ENCODE measurements around the gene FEM1A. TPM values are rescaled to one million over a fixed set of nuclear protein-coding genes. Genes with fewer than 3 reads are reported as not detected.
"Not testable (repeated sequence)": the region's sequence is repeated elsewhere in the genome, so short reads cannot be mapped to it uniquely, and the experiment has no call there.

FEM1A gene
- total and polyA plus RNA-seq, 4 donors = 0.25 to 15.1 (median 7.4) TPM

DNA sequence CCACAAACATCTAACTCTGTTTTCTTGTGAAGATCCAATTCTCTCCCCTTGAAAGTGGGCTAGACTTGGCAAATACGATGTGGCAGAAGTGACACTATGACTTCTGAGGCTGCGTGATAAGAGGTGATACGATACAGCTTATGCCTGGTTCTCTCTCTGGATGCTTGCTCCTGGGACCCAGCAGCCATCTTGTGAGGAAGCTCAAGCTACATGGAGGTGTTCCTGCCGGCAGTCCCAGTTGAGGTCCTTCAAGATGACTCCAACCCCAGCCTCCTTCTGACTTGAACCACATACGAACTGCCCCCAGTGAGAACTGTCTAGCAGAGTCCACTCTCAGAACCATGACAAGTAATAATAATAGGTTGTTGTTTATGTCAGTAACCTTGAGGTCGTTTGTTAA is 10.7 kb upstream of the FEM1A start:
- H3K4me1 ChIP-seq (ENCODE audit: control insufficient read depth in 4 of 4, insufficient read depth in 4 of 4, low read length in 3 of 4) = no peaks in the 10 kb centered on the region
- H3K4me3 ChIP-seq (ENCODE audit: low read depth in 1 of 3, low read length in 3 of 3) = no peak overlapping the region
- DNase-seq (ENCODE audit: low spot score) = no peak
- no peak overlapping the region for H3K27ac ChIP-seq (ENCODE audit: low read depth in 1 of 2, low read length in 2 of 2)
- WGBS = 72% methylated on average over 6 of the region's 6 CpGs
- TF ChIP-seq, protein P1, sequence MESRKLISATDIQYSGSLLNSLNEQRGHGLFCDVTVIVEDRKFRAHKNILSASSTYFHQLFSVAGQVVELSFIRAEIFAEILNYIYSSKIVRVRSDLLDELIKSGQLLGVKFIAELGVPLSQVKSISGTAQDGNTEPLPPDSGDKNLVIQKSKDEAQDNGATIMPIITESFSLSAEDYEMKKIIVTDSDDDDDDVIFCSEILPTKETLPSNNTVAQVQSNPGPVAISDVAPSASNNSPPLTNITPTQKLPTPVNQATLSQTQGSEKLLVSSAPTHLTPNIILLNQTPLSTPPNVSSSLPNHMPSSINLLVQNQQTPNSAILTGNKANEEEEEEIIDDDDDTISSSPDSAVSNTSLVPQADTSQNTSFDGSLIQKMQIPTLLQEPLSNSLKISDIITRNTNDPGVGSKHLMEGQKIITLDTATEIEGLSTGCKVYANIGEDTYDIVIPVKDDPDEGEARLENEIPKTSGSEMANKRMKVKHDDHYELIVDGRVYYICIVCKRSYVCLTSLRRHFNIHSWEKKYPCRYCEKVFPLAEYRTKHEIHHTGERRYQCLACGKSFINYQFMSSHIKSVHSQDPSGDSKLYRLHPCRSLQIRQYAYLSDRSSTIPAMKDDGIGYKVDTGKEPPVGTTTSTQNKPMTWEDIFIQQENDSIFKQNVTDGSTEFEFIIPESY (IDR thresholded peaks at IDR 0.05) = no peak
- TF ChIP-seq JUND (IDR thresholded peaks at IDR 0.05) = no peak
- TF ChIP-seq HNF4A (conservative IDR thresholded peaks at IDR 0.05) = no peak
- no peak for TF ChIP-seq GABPA (IDR thresholded peaks at IDR 0.05 in 1 of 2, conservative IDR thresholded peaks at IDR 0.05 in 1 of 2)
- TF ChIP-seq HNF4G (IDR thresholded peaks at IDR 0.05) = no peak
- TF ChIP-seq EGR1 (IDR thresholded peaks at IDR 0.05; ENCODE audit: low read depth in 2 of 2) = no peak
- H3K9ac ChIP-seq (ENCODE audit: low read depth in 1 of 2, low read length in 2 of 2) = no peak overlapping the region
- H3K27me3 ChIP-seq (ENCODE audit: control insufficient read depth in 4 of 4, insufficient read depth in 4 of 4, low read length in 3 of 4) = no peaks in the 10 kb centered on the region
- H3K36me3 ChIP-seq (ENCODE audit: control insufficient read depth in 4 of 4, insufficient read depth in 3 of 4, low read depth in 1 of 4, low read length in 3 of 4) = no peaks in the 10 kb centered on the region
- peaks cover 0 to 2% (median 0%) of the 10 kb centered on the region in 4 donors for H3K9me3 ChIP-seq (ENCODE audit: control insufficient read depth in 4 of 4, low read length in 3 of 4)

DNA sequence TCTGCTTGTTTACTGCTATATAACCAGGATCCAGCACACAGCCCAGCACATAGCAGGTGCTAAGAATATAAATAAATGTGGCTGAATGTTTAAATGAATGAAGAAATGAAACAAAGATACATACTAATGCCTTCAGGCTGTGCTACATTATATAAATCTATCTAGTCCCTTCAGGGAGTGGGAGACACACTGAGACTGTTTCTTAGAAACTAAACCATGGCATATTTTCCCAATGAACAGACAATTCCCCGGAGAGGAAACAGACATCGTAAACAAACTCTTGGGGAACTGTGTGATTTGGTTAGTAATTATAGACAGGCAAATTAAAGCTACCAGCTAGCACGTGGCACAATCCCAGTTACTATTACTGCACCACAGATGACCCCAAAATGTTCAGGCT is 9.7 kb upstream of the FEM1A start:
- TF ChIP-seq, protein P2, sequence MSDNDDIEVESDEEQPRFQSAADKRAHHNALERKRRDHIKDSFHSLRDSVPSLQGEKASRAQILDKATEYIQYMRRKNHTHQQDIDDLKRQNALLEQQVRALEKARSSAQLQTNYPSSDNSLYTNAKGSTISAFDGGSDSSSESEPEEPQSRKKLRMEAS (IDR thresholded peaks at IDR 0.05) = no peak
- TF ChIP-seq FOXA2 (IDR thresholded peaks at IDR 0.05) = no peak
- no peak for TF ChIP-seq HNF4G (IDR thresholded peaks at IDR 0.05)
- TF ChIP-seq, protein P3, sequence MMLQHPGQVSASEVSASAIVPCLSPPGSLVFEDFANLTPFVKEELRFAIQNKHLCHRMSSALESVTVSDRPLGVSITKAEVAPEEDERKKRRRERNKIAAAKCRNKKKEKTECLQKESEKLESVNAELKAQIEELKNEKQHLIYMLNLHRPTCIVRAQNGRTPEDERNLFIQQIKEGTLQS (IDR thresholded peaks at IDR 0.05) = no peak
- TF ChIP-seq, protein P1 (IDR thresholded peaks at IDR 0.05) = no peak
- no peak for TF ChIP-seq YY1 (IDR thresholded peaks at IDR 0.05)
- no peak for TF ChIP-seq TAF1 (conservative IDR thresholded peaks at IDR 0.05)
- no peak for TF ChIP-seq EGR1 (IDR thresholded peaks at IDR 0.05; ENCODE audit: low read depth in 2 of 2)
- no peak for TF ChIP-seq NR2F2 (IDR thresholded peaks at IDR 0.05)
- no peak for TF ChIP-seq RXRA (IDR thresholded peaks at IDR 0.05)
- H3K4me3 ChIP-seq (ENCODE audit: low read depth in 1 of 3, low read length in 3 of 3) = no peak overlapping the region
- H3K4me1 ChIP-seq (ENCODE audit: control insufficient read depth in 4 of 4, insufficient read depth in 4 of 4, low read length in 3 of 4) = no peaks in the 10 kb centered on the region
- no peak overlapping the region for H3K27ac ChIP-seq (ENCODE audit: low read depth in 1 of 2, low read length in 2 of 2)
- no peak overlapping the region for H3K9ac ChIP-seq (ENCODE audit: low read depth in 1 of 2, low read length in 2 of 2)
- DNase-seq (ENCODE audit: low spot score) = no peak
- H3K27me3 ChIP-seq (ENCODE audit: control insufficient read depth in 4 of 4, insufficient read depth in 4 of 4, low read length in 3 of 4) = no peaks in the 10 kb centered on the region
- H3K36me3 ChIP-seq (ENCODE audit: control insufficient read depth in 4 of 4, insufficient read depth in 3 of 4, low read depth in 1 of 4, low read length in 3 of 4) = no peaks in the 10 kb centered on the region
- 65% methylated on average over 3 of the region's 3 CpGs for WGBS
- H3K9me3 ChIP-seq (ENCODE audit: control insufficient read depth in 4 of 4, low read length in 3 of 4) = peaks cover 0 to 2% (median 0%) of the 10 kb centered on the region in 4 donors

DNA sequence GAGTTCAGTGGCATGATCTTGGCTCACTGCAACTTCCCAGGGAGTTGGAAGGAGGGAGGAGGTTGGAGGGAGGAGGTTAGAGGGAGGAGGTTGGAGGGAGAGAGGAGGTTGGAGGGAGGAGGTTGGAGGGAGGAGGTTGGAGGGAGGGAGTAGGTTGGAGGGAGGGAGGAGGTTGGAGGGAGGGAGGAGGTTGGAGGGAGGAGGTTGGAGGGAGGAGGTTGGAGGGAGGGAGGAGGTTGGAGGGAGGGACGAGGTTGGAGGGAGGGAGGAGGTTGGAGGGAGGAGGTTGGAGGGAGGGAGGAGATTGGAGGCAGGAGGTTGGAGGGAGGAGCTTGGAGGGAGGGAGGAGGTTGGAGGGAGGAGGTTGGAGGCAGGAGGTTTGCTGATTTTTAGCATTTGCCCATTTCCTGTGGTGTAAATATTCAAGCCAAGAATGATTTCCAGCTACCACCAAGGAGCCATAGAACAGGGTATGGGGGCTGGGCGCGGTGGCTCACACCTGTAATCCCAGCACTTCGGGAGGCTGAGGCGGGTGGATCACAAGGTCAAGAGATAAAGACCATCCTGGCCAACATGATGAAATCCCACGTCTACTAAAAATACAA is 5.0 kb upstream of the FEM1A start:
- not testable (repeated sequence) for H3K27ac ChIP-seq (ENCODE audit: low read depth in 1 of 2, low read length in 2 of 2); H3K4me3 ChIP-seq (ENCODE audit: low read depth in 1 of 3, low read length in 3 of 3); H3K36me3 ChIP-seq (ENCODE audit: control insufficient read depth in 4 of 4, insufficient read depth in 3 of 4, low read depth in 1 of 4, low read length in 3 of 4); H3K9ac ChIP-seq (ENCODE audit: low read depth in 1 of 2, low read length in 2 of 2); H3K4me1 ChIP-seq (ENCODE audit: control insufficient read depth in 4 of 4, insufficient read depth in 4 of 4, low read length in 3 of 4); H3K27me3 ChIP-seq (ENCODE audit: control insufficient read depth in 4 of 4, insufficient read depth in 4 of 4, low read length in 3 of 4); DNase-seq (ENCODE audit: low spot score); H3K9me3 ChIP-seq (ENCODE audit: control insufficient read depth in 4 of 4, low read length in 3 of 4)
- WGBS = 77% methylated on average over 5 of the region's 6 CpGs

DNA sequence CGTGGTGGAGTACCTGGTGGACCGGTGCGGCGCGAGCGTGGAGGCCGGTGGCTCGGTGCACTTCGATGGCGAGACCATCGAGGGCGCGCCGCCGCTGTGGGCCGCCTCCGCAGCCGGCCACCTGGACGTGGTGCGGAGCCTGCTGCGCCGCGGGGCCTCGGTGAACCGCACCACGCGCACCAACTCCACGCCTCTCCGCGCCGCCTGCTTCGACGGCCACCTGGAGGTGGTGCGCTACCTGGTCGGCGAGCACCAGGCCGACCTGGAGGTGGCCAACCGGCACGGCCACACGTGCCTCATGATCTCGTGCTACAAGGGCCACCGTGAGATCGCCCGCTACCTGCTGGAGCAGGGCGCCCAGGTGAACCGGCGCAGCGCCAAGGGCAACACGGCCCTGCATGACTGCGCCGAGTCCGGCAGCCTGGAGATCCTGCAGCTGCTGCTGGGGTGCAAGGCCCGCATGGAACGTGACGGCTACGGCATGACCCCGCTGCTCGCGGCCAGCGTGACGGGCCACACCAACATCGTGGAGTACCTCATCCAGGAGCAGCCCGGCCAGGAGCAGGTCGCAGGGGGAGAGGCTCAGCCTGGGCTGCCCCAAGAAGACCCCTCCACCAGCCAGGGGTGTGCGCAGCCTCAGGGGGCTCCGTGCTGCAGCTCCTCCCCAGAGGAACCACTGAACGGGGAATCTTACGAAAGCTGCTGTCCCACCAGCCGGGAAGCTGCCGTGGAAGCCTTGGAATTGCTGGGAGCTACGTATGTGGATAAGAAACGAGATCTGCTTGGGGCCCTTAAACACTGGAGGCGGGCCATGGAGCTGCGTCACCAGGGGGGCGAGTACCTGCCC is 708 bp downstream of the FEM1A start:
- Histone ChIP-seq H3K36me3 (ENCODE audit: control insufficient read depth in 4 of 4, insufficient read depth in 3 of 4, low read depth in 1 of 4, low read length in 3 of 4) (peaks cover 7 to 16% (median 12%) of the 10 kb centered on the region in 4 donors), H3K4me1 (ENCODE audit: control insufficient read depth in 4 of 4, insufficient read depth in 4 of 4, low read length in 3 of 4) (peaks cover 6 to 38% (median 32%) of the 10 kb centered on the region in 4 donors), H3K4me3 (ENCODE audit: low read depth in 1 of 3, low read length in 3 of 3) (peak overlapping the region; percentile 70 to 96 (median 89)), H3K27ac (ENCODE audit: low read depth in 1 of 2, low read length in 2 of 2) (peak overlapping the region; percentile 67 to 80), H3K9ac (ENCODE audit: low read depth in 1 of 2, low read length in 2 of 2) (peak overlapping the region in 1 of 2 donors; percentile 83)
- not testable (repeated sequence) for H3K27me3 ChIP-seq (ENCODE audit: control insufficient read depth in 4 of 4, insufficient read depth in 4 of 4, low read length in 3 of 4); H3K9me3 ChIP-seq (ENCODE audit: control insufficient read depth in 4 of 4, low read length in 3 of 4); DNase-seq (ENCODE audit: low spot score)
- 10% methylated on average over 75 of the region's 75 CpGs for WGBS

DNA sequence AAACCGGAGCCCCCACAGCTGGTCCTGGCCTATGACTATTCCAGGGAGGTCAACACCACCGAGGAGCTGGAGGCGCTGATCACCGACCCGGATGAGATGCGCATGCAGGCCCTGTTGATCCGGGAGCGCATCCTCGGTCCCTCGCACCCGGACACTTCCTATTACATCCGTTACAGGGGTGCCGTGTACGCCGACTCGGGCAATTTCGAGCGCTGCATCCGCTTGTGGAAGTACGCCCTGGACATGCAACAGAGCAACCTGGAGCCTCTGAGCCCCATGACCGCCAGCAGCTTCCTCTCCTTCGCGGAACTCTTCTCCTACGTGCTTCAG is 1.3 kb downstream of the FEM1A start:
- not testable (repeated sequence) for H3K27ac ChIP-seq (ENCODE audit: low read depth in 1 of 2, low read length in 2 of 2); H3K9me3 ChIP-seq (ENCODE audit: control insufficient read depth in 4 of 4, low read length in 3 of 4); DNase-seq (ENCODE audit: low spot score); H3K27me3 ChIP-seq (ENCODE audit: control insufficient read depth in 4 of 4, insufficient read depth in 4 of 4, low read length in 3 of 4); H3K9ac ChIP-seq (ENCODE audit: low read depth in 1 of 2, low read length in 2 of 2)
- WGBS = 89% methylated on average over 24 of the region's 24 CpGs
- peaks cover 7 to 16% (median 12%) of the 10 kb centered on the region in 4 donors for H3K36me3 ChIP-seq (ENCODE audit: control insufficient read depth in 4 of 4, insufficient read depth in 3 of 4, low read depth in 1 of 4, low read length in 3 of 4)
- peaks cover 6 to 37% (median 32%) of the 10 kb centered on the region in 4 donors for H3K4me1 ChIP-seq (ENCODE audit: control insufficient read depth in 4 of 4, insufficient read depth in 4 of 4, low read length in 3 of 4)
- H3K4me3 ChIP-seq (ENCODE audit: low read depth in 1 of 3, low read length in 3 of 3) = peak overlapping the region in 2 of 3 donors; percentile 70 to 96
